Activated CD4-positive, CD25-positive, alpha-beta regulatory T cell treated with anti-CD3 and anti-CD28 coated beads, Interleukin-2, amount 50 U/mL, for 24 hours (primary cell): Measurements from ENCODE around the gene OPN5.
"Not testable (repeated sequence)": the region's sequence is repeated elsewhere in the genome, so short reads cannot be mapped to it uniquely, and the experiment has no call there.

Experiments used
- ATAC-seq, 2 donors: fragments of 150-1000 bp; cut with Tn5 transposase; one replicate each; pipeline ENCODE4 v1.10.0; 2021; ENCODE audit warnings: mild to moderate bottlenecking in 1 of 2, moderate library complexity in 1 of 2

OPN5 gene, protein sequence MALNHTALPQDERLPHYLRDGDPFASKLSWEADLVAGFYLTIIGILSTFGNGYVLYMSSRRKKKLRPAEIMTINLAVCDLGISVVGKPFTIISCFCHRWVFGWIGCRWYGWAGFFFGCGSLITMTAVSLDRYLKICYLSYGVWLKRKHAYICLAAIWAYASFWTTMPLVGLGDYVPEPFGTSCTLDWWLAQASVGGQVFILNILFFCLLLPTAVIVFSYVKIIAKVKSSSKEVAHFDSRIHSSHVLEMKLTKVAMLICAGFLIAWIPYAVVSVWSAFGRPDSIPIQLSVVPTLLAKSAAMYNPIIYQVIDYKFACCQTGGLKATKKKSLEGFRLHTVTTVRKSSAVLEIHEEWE

GRCh38 chr6:47781732-47782131 lies at the start of gene OPN5:
Gene OPN5 (plus strand): TSS chr6:47782032. CDS start chr6:47782067, 35 bp downstream.
- no peak for ATAC-seq

GRCh38 chr6:47733879-47734558 lies 47.8 kb upstream of the OPN5 start:
- ATAC-seq = no peak

DNA sequence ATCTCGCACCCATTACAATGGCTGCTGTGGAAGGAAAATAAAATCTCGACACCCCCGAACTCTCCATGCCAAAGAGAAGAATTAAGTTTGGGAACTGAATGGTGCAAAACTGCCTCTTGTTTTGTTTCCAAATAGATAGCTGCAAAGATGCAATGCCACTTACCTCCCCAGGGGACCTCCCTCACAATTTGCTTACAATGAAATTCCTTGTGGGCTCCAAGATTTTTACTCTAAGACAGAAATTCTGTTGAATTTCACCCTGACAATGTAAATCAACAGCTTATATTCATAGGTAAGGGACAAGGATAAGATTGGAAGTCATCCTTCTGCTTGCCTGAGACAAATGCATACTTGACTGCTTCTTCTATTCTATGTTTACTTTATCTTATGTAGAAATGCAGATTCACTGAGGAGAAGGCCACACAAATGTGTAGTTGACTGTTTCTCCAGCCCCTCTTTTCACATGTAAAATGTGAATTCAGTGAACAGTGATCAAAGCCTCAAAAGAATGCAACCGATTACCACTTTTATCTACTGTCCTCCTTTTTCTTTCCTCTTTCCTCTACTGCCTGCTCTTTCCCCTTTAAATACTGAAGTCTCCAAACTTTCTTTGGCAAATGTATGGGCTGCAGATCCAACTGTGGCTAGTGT lies 46.9 kb upstream of the OPN5 start:
- ATAC-seq = no peak

- no peak for ATAC-seq
Observed at GRCh38 chr6:47736083-47736700, 45.6 kb upstream of the OPN5 start.

DNA sequence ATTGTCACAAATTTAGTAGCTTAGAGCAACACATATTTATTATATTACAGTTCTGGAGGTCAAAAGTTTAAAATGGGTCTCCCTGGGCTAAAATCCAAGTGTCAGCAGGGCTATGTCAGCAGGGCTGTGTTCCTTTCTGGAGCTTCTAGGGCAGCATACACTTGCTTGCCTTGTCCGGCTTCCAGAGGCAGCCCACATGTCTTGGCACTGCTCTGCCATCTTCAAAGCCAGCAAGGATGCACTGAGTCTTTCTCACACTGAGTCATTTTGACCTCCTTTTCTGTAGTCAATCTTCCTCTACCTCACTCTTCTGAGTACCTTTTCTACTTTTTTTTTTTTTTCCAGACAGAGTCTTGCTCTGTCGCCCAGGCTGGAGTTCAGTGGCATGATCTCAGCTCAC lies 44.4 kb upstream of the OPN5 start:
- ATAC-seq = no peak

GRCh38 chr6:47740714-47741113 lies 41.1 kb upstream of the OPN5 start:
- no peak for ATAC-seq

DNA sequence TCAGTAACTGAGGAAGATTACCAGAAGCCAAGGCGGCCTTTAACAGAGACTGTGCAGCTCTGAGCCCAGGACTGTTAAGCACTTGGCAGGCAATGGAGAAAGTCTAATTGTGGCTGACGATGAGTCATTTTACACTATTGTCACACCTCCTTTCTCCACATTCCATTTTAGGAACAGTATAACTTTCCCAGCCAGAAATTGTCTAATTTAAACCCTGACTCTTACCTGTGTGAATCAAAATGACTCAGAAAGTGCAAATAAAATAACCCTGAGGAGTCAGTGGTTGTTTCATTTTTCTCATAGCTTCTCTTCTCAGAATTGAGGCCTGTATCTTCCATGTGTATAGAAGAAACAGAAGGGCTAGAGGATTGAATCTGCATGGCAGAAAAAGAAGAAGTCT lies 40.0 kb upstream of the OPN5 start:
- ATAC-seq = peak; percentile 58 to 67

DNA sequence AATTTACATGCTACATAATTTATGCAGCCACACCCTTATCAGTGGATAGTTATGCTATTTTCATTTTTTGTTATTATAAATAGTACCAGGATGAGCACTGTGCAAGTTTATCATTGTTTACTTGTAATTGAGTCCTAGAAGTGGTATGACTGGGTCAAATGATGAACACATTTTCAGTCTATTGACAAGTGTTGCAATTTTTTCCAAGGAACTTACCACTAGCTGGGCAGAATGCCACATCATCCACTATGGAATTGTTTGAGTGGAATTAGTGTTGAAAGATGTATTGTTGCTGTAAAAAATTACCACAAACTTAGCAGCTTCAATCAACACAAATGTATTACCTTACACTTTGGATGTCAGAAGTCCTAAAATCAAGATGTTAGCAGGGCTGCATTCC lies 38.1 kb upstream of the OPN5 start:
- ATAC-seq = no peak

DNA sequence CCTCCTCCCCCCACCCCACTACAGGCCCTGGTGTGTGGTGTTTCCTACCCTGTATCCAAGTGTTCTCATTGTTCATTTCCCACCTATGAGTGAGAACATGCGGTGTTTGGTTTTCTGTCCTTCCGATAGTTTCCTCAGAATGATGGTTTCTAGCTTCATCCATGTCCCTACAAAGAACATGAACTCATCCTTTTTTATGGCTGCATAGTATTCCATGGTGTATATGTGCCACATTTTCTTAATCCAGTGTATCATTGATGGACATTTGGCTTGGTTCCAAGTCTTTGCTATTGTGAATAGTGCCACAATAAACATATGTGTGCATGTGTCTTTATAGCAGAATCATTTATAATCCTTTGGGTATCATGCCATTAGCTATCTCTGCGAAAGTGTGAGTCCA lies 36.6 kb upstream of the OPN5 start:
- ATAC-seq = not testable (repeated sequence)

DNA sequence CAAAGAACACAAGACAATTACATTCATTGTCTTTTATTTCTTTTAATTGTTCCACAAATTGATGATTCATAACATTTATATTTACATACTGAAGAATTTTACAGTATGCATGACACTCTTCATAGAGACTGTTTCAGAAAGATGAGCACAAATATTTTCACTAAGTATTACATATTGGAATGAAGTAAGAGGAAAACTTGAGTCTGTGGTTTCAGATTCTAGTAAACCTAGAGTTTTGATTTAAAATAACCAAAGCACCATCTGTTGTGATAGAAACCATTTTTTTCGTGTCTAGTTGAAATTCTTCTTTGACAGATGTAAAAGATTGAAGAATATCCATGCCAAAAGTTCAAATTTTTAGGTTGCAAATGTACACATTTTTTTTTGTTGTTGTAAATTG lies 32.1 kb upstream of the OPN5 start:
- ATAC-seq = no peak

- no peak for ATAC-seq
Observed at GRCh38 chr6:47752801-47753200, 29.0 kb upstream of the OPN5 start.

- no peak for ATAC-seq
Observed at GRCh38 chr6:47759364-47759763, 22.5 kb upstream of the OPN5 start.

DNA sequence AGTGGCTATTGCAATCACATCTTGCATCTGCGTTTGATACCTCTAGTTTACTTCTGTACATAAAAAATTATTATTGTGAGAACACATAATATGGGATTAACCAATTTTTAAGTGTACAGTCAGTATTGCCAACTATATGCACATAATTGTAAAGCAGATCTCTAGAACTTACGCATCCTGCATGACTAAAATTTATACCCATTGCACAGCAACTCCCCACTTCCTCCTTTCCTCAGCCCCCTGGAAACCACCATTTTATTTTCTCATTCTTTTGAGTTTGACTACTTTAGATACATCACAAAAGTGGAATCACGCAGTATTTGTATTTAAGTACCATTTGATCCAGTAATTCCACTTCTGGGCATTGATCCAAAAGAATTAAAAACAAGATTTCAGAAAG lies 19.3 kb upstream of the OPN5 start:
- no peak for ATAC-seq

DNA sequence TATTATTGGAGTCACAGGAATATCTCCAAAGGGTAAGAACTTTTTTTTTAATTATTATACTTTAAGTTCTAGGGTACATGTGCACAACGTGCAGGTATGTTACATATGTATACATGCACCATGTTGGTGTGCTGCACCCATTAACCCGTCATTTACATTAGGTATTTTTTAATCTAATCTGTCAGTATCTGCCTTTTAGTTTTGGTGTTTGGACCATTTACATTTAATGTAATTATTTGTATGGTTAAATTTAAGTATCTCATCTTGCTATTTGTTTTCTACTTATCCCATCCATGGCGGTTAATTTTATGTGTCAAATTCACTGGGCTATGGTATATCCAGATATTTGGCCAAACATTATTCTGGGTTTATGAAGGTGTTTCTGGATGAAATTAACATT lies 15.4 kb upstream of the OPN5 start:
- ATAC-seq = no peak

DNA sequence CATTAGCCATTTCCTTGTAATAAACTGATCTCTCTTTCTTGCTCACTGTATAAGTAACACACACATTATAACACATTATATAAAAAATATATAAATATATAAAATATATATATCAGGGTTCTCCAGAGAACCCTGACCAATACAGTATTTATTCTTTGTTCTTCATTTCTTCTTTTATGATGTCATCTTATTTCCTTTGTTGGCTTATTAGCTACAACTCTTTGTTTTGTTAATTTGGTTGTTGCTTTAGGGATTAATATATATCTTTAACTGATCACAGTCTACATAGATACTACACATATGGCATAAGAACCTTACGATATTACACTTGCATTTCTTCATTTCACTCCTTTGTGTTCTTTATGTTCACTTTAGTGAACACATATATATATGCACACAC lies 14.7 kb upstream of the OPN5 start:
- ATAC-seq = no peak

DNA sequence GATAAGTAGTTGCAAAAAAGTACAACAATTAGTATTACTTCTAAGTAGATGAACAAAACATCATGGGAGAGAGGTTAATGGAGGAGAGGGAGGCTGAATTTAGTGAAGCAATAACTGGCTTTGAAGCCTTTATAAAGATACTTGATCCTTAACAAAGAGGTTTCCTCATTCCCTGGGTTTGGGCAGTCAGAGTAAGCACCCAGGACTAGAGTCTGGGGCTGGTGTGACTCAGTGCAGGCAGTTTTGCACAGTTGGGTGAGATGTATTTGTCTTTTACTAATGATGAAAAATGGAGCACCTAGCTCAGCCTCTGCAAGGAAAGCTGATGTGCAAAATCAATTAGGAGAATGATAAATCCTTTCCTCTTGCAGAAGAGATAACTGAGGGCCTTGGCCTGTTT lies 11.8 kb upstream of the OPN5 start:
- ATAC-seq = no peak

DNA sequence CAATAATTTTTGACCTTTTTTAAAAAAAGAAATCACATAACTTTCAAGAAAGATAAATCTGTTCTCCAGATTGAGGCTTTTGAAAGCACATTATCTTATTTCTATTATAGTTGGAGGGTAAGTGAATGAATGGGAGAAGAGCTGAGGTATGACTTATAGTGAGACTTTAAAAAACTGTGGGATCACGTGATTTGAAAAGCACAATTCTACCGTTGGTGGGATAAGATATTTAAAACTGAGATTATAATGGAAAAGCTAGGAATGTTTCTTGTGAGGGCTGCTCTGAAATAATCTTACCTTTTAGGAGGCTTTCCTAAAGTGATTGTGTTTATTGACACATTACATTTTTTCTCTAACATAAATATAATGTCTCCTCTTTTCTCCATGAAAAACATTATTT lies 9.5 kb upstream of the OPN5 start:
- no peak for ATAC-seq

DNA sequence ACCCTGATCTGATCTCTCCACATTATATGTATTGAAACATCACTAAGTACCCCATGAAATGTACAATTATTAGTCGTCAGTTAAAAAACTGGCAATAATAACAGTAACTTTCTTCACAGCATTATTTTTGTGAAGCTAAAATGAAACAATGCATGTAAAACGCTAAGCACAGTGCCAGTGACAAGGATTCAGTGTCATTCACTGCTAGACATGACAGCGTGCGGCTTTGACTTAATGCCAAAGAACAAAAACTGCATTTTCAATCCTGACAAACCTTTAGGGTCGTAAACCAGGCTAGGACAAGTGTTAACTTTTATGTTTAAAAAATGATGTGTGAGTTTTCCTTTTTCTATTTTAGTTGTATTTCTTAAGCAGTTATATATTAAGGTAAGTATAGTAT lies 8.8 kb upstream of the OPN5 start:
- no peak for ATAC-seq

DNA sequence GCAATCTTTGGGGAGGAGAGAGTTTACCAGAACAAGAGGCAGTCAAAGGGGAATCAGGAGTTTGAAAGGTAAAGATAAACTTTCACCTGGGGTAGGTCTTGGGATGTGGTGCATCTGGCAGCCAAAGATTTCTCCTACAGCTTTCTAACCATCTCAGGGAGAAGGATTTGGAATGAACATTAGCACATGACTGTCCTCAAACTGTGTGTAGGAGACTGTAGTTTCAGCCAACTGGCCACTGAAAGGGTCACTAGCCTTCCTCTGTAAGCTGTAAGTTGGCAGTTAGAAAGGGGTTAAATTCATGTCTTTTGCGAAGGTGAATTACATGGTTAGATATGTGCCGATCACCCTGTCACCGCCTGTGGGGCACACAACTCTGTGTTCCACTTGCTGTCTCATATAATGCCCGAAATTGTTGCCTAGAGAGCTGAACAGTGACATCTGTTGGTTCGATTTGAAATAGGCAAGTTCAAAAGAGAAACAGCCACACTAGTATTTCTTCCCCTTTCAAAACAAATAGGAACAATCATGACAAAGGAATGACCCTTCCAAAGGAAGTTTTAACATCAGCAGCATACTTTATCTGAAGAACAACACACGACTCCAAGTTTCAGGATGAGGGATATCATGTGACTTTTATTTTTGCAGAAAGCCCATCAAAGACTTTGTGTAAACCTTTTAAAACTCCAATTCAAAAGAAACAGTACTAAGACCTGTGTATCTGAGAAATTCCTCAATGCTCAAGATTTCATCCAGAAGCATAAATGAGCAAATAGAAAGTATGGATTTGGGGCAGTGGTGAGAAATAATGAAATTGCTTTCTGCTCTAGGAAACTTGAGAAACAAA lies 1.1 kb upstream of the OPN5 start:
- ATAC-seq = peak; percentile 76 to 80

- no peak for ATAC-seq
Observed at GRCh38 chr6:47785182-47785581, 3.4 kb downstream of the OPN5 start.

DNA sequence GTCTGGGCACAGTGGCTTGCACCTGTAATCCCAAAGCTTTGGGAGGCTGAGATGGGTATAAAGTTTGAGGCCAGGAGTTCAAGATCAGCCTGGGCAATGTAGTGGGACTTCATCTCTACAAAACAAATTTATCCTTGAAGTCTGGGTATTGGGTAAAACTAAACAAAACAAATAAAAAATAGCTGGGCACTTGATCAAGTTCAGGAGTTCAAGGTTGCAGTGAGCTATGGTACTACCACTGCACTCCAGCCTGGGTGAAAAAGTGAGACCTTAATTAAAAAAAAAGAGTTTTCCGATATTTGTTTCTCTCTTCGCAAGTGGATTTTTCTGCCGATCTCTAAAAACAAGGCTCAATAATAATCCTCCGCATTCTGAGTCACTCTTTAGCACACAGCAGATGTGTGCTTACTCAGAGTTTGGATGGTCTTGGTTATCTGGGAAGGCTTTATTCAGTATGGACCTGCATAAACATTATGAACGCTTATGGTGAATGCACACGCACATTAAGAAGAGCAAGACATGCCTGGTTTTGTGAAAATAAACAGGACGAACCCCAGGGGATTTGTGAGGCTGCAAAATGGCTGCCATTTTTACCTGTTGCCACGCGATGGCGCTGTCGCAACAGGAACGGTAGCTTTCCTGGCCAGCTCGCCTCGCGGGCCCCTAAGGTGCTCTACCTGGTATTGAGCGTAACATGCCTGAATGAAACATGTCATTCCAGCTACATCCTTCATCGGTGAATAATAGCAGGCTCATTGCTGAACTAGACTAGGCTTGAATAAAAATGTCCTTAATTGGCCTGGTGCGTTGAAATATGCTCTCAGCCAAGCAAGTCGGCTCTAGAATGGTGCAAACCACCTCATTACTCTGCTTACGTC lies 6.0 kb downstream of the OPN5 start:
- peak; percentile 41 to 45 for ATAC-seq

DNA sequence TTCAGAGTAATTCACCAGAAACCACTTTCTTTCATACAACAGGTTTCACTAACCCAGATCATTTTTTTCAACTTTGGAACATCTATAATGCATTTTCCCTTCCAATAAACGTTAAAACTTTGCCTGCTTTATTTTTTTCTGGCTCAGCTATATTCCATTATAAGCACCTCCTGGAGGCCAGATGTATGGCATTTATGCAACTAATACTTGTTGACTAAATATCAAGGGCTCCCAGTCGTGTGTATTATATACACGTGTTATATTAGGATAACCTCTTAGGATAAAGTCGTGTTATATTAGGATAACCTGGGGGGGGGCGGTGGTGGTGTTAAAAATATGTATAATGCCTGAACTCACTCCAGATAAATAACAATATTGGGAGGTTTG lies 6.7 kb downstream of the OPN5 start:
- no peak for ATAC-seq
